ENCODE measurements around the gene INSRR.

The INSRR gene

DNA sequence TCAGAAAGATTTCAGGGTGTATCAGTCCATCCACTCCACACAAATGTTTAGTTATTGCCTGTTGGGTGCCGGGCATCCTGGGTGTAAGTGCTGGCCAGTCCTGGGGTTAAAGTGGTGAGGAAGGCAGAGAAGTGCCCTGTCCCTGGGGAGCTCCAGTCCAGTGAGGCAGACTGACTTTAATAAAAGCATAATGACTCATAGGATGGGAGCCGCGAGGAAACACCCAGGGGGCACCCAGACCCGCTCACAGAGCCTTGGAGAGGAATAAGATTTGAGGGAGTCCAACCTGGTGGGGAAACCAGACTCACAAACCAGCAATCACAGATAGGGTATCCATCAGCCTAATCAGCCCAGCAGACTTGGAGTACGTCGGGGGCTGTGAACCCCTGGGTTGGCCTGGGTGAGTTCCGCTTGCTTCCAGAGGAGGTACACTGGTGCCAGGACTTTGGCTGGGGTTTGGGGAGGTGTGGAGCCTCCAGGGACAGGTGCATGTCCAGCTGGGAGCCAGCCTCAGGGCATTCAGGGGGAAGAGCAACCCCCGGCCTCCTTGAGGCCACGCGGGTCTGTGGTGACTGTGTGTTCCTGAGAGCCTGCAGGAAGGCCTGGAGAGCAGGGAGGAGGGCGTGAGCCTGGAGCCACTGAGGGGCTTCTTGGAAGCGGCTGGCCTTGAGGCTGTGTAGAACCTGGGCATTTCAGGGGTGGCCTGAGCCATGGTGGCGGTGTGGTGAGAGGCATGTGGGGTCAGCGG, 38.3 kb upstream of the INSRR start:
- no peak overlapping the region for H3K27ac ChIP-seq (ENCODE audit: low read length)

DNA sequence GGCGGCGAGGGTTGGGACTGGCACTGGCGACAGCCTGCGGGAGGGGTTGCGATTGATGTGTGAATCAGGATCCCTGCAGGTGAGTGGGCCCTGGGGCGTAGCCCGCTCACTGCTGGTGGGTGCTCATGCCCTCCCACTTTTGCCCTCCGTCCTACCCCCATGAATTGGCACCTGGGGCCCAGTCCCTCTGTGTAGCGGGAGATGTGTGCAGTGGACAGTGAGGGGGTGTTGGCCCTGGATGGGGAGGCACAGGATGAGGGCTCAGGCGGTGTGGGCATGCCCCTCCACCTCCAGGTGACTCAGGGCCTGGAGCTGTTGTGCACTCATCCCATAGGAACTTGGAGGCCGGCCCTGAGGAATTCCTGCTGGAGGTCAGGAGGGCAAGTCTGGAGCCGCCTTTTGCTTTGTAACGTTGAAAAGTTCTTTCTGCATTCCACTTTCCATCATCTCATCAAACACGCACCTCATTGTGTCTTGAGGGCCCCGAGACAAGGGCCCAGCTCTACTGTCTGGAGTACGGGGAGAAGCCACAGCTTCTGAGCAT, 37.6 kb upstream of the INSRR start:
- H3K9ac ChIP-seq (ENCODE audit: low read depth, low read length): no peak overlapping the region
- no peaks in the 10 kb centered on the region for H4K20me1 ChIP-seq (ENCODE audit: insufficient read depth, low read length)
- H3K4me3 ChIP-seq (ENCODE audit: low read depth in 1 of 2, low read length in 2 of 2): no peak overlapping the region
- no peak overlapping the region for H3K4me2 ChIP-seq (ENCODE audit: insufficient read depth, low read length)
- no peaks in the 10 kb centered on the region for H3K79me2 ChIP-seq (ENCODE audit: insufficient read depth, low read length)
- no peak overlapping the region for H2AFZ ChIP-seq (ENCODE audit: low read depth, low read length)
- H3K9me3 ChIP-seq (ENCODE audit: insufficient read depth, low read length, severe bottlenecking): no peaks in the 10 kb centered on the region
- H3K27ac ChIP-seq (ENCODE audit: low read length): no peak overlapping the region
- ATAC-seq (ENCODE audit: insufficient read depth, low read depth) (no peak), DNase-seq (no peak)
- no peaks in the 10 kb centered on the region for H3K36me3 ChIP-seq (ENCODE audit: insufficient read depth, low read length)
- H3K27me3 ChIP-seq (ENCODE audit: insufficient read depth, low read length, poor library complexity): no peaks in the 10 kb centered on the region
- H3K4me1 ChIP-seq (ENCODE audit: insufficient read depth, low read length): no peaks in the 10 kb centered on the region
- TF ChIP-seq CTCF (IDR thresholded peaks at IDR 0.05; ENCODE audit: borderline replicate concordance, extremely low read depth, low read length, poor library complexity, severe bottlenecking) (no peak), EZH2 (IDR thresholded peaks at IDR 0.05; ENCODE audit: borderline replicate concordance, low read depth, low read length, severe bottlenecking) (no peak)

More for the DNA sequence above, 38.3 kb upstream of the INSRR start:
- TF ChIP-seq EZH2 (IDR thresholded peaks at IDR 0.05; ENCODE audit: borderline replicate concordance, low read depth, low read length, severe bottlenecking) (no peak), CTCF (IDR thresholded peaks at IDR 0.05; ENCODE audit: borderline replicate concordance, extremely low read depth, low read length, poor library complexity, severe bottlenecking) (no peak)
- no peaks in the 10 kb centered on the region for H3K9me3 ChIP-seq (ENCODE audit: insufficient read depth, low read length, severe bottlenecking)
- no peak overlapping the region for H3K4me3 ChIP-seq (ENCODE audit: low read depth in 1 of 2, low read length in 2 of 2)
- no peak overlapping the region for H3K9ac ChIP-seq (ENCODE audit: low read depth, low read length)
- no peak overlapping the region for H3K4me2 ChIP-seq (ENCODE audit: insufficient read depth, low read length)
- H4K20me1 ChIP-seq (ENCODE audit: insufficient read depth, low read length): no peaks in the 10 kb centered on the region
- DNase-seq: no peak
- H3K4me1 ChIP-seq (ENCODE audit: insufficient read depth, low read length): no peaks in the 10 kb centered on the region
- no peaks in the 10 kb centered on the region for H3K79me2 ChIP-seq (ENCODE audit: insufficient read depth, low read length)
- no peaks in the 10 kb centered on the region for H3K27me3 ChIP-seq (ENCODE audit: insufficient read depth, low read length, poor library complexity)
- no peak overlapping the region for H2AFZ ChIP-seq (ENCODE audit: low read depth, low read length)
- H3K36me3 ChIP-seq (ENCODE audit: insufficient read depth, low read length): no peaks in the 10 kb centered on the region
- ATAC-seq (ENCODE audit: insufficient read depth, low read depth): no peak

DNA sequence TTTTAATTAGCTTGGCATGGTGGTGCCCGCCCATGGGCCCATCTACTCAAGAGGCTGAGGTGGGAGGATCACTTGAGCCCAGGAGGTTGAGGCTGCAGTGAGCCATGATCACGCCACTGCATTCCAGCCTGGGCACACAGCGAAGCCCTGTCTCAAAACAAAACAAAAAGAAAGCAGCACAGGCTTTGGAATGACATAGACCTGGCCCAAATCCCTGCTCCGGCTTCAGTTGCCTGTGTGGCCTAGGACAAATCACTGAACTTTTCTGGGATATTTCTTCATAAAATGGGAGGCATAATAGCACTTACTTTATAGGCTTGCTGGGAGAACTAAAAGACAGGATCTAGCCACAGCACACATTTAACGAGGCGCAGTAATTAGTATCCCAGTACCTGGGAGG, 37.0 kb upstream of the INSRR start:
- no peak overlapping the region for H3K4me2 ChIP-seq (ENCODE audit: insufficient read depth, low read length)
- no peaks in the 10 kb centered on the region for H3K36me3 ChIP-seq (ENCODE audit: insufficient read depth, low read length)
- H3K9ac ChIP-seq (ENCODE audit: low read depth, low read length): no peak overlapping the region
- TF ChIP-seq CTCF (IDR thresholded peaks at IDR 0.05; ENCODE audit: borderline replicate concordance, extremely low read depth, low read length, poor library complexity, severe bottlenecking) (no peak), EZH2 (IDR thresholded peaks at IDR 0.05; ENCODE audit: borderline replicate concordance, low read depth, low read length, severe bottlenecking) (no peak)
- no peak overlapping the region for H3K27ac ChIP-seq (ENCODE audit: low read length)
- H2AFZ ChIP-seq (ENCODE audit: low read depth, low read length): no peak overlapping the region
- ATAC-seq (ENCODE audit: insufficient read depth, low read depth) (no peak), DNase-seq (no peak)
- H3K4me3 ChIP-seq (ENCODE audit: low read depth in 1 of 2, low read length in 2 of 2): no peak overlapping the region
- H3K27me3 ChIP-seq (ENCODE audit: insufficient read depth, low read length, poor library complexity): no peaks in the 10 kb centered on the region
- H3K4me1 ChIP-seq (ENCODE audit: insufficient read depth, low read length): no peaks in the 10 kb centered on the region
- no peaks in the 10 kb centered on the region for H3K79me2 ChIP-seq (ENCODE audit: insufficient read depth, low read length)
- H3K9me3 ChIP-seq (ENCODE audit: insufficient read depth, low read length, severe bottlenecking): no peaks in the 10 kb centered on the region
- no peaks in the 10 kb centered on the region for H4K20me1 ChIP-seq (ENCODE audit: insufficient read depth, low read length)

Measured in DND-41 (cell line).